Measurements from ENCODE around the gene CBARP. TPM values are rescaled to one million over a fixed set of nuclear protein-coding genes. Genes with fewer than 3 reads are reported as not detected.

Gene CBARP
- total and polyA plus RNA-seq, 2 of the 4 experiments (the other 2 are of a cell fraction), result 0.18 to 3.9 TPM

DNA sequence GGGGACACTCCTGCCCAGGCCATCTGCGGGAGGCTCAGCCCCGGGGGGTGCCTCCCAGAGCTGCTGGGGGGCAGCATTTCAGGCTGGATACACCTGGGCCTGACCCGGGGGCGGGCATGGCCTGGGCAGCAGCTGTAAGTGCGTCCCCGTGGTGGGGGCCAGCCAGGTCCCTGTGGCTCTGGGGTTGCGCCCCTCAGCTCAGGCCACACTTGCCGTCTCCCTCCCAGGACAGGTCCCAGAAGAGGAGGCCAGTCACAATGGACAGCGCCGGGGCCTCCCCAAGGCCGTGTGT lies 11.6 kb downstream of the CBARP start:
- Histone ChIP-seq H4K8ac (ENCODE audit: low read depth in 2 of 2, low read length in 2 of 2) (no peak overlapping the region), H3K56ac (ENCODE audit: extremely low read depth, insufficient read depth, low read length) (no peak overlapping the region), H2AK9ac (replicated peaks; ENCODE audit: low read depth, low read length, poor library complexity) (no peak overlapping the region), H3K9me1 (ENCODE audit: insufficient read depth, low read length) (no peaks in the 10 kb centered on the region), H2BK5ac (ENCODE audit: low read depth, low read length, poor library complexity, severe bottlenecking) (no peak overlapping the region), H3K4me2 (ENCODE audit: low read depth, low read length) (no peak overlapping the region), H3K14ac (replicated peaks; ENCODE audit: low read depth, low read length) (no peak overlapping the region), H3K27me3 (ENCODE audit: control insufficient read depth, insufficient read depth, low read length) (no peaks in the 10 kb centered on the region), H3K36me3 (ENCODE audit: control insufficient read depth, insufficient read depth, low read length) (peaks cover 52% of the 10 kb centered on the region), H3K4ac (ENCODE audit: low read depth, low read length) (no peak overlapping the region), H3K4me1 (ENCODE audit: control insufficient read depth, insufficient read depth, low read length) (no peaks in the 10 kb centered on the region), H4K20me1 (ENCODE audit: insufficient read depth, low read length) (peaks cover 13% of the 10 kb centered on the region), H3K4me3 (ENCODE audit: insufficient read depth, low read depth, low read length) (no peak overlapping the region), H2BK120ac (ENCODE audit: low read depth, low read length) (no peak overlapping the region), H3K23ac (ENCODE audit: low read depth, low read length) (no peak overlapping the region), H2BK20ac (ENCODE audit: low read depth, low read length) (no peak overlapping the region), H3K9ac (ENCODE audit: low read depth, low read length) (no peak overlapping the region), H3K9me3 (ENCODE audit: control insufficient read depth, insufficient read depth, low read length) (no peaks in the 10 kb centered on the region), H2AK5ac (ENCODE audit: low read depth, low read length) (no peak overlapping the region), H4K91ac (ENCODE audit: insufficient read depth, low read depth, low read length) (no peak overlapping the region), H3K27ac (ENCODE audit: insufficient read depth, low read length) (no peak overlapping the region), H3K79me1 (ENCODE audit: low read depth in 1 of 2, low read length in 2 of 2) (peaks cover 0 to 19% of the 10 kb centered on the region in 2 experiments; a peak in 1 of 4 replicates), H2BK15ac (ENCODE audit: low read depth, low read length) (no peak overlapping the region), H4K5ac (ENCODE audit: low read depth, low read length) (no peak overlapping the region), H3K18ac (ENCODE audit: low read depth, low read length) (no peak overlapping the region), H2AFZ (replicated peaks; ENCODE audit: low read length, poor library complexity) (no peak overlapping the region)
- dilution Hi-C loops (cut with HindIII; ENCODE audit: low sequenced_read_pairs, unreplicated experiment) (no loop called here), in situ Hi-C loops (cut with MboI; ENCODE audit: low sequenced_read_pairs) (no loop called here), intact Hi-C loops (cut with micrococcal nuclease) (no loop called here)
- no peak for DNase-seq
- BruUV-seq (replicated peaks), result no TSS peak
- POLR2A ChIA-PET (ENCODE audit: unreplicated experiment), result no interaction called here
- 88% methylated on average over 4 of the region's 11 CpGs; no CpG with 5 or more reads in 1 of the 2 experiments for WGBS, 2 experiments (ENCODE audit: extremely low coverage in 2 of 2, insufficient read length in 1 of 2)
- CTCF ChIA-PET, result no interaction called here
- TF ChIP-seq, protein P1, sequence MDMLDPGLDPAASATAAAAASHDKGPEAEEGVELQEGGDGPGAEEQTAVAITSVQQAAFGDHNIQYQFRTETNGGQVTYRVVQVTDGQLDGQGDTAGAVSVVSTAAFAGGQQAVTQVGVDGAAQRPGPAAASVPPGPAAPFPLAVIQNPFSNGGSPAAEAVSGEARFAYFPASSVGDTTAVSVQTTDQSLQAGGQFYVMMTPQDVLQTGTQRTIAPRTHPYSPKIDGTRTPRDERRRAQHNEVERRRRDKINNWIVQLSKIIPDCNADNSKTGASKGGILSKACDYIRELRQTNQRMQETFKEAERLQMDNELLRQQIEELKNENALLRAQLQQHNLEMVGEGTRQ (IDR thresholded peaks at IDR 0.05; ENCODE audit: low read depth, low read length), result no peak
- TF ChIP-seq MAZ (IDR thresholded peaks at IDR 0.05; ENCODE audit: borderline replicate concordance, low read depth, low read length) (no peak), FOS (IDR thresholded peaks at IDR 0.05; ENCODE audit: low read depth, low read length) (no peak), NFE2L2 (IDR thresholded peaks at IDR 0.05; ENCODE audit: low read depth, low read length) (no peak)
- TF ChIP-seq, protein P2, sequence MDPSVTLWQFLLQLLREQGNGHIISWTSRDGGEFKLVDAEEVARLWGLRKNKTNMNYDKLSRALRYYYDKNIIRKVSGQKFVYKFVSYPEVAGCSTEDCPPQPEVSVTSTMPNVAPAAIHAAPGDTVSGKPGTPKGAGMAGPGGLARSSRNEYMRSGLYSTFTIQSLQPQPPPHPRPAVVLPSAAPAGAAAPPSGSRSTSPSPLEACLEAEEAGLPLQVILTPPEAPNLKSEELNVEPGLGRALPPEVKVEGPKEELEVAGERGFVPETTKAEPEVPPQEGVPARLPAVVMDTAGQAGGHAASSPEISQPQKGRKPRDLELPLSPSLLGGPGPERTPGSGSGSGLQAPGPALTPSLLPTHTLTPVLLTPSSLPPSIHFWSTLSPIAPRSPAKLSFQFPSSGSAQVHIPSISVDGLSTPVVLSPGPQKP (IDR thresholded peaks at IDR 0.05; ENCODE audit: borderline replicate concordance, low read depth, low read length), result no peak
- ATAC-seq (ENCODE audit: low read depth), result no peak
